Psoas muscle (tissue), 8 donors: ENCODE measurements around the gene ARHGAP15. TPM values are rescaled to one million over a fixed set of nuclear protein-coding genes. Genes with fewer than 3 reads are reported as not detected.

ENCODE experiments used
- ATAC-seq, 4 donors: fragments of 200-7000 bp; cut with Tn5 transposase; one replicate each; pipeline ENCODE4 v1.9.1; 2020; ENCODE audit warnings: moderate library complexity in 3 of 4, mild to moderate bottlenecking in 2 of 4
- DNase-seq, 2 donors: peaks; one replicate each; pipeline ENCODE4 v3.0.0-alpha.2; 2020
- H3K27ac ChIP-seq: fragments of 200-600 bp; one replicate; pipeline ENCODE4 v1.8.0; 2022
- H3K27me3 ChIP-seq, 3 donors: fragments of 200-600 bp in 1 of 3; one replicate each; pipeline versions ENCODE4 v1.6.1 to v1.8.0; 2013 to 2022; ENCODE audit warnings: low read length in 2 of 3, mild to moderate bottlenecking in 2 of 3, moderate library complexity in 1 of 3; ENCODE audit not compliant: insufficient read depth in 3 of 3
- H3K36me3 ChIP-seq, 2 donors: fragments of 200-600 bp in 1 of 2; one replicate each; pipeline versions ENCODE4 v1.6.1 to v1.8.0; 2013 to 2022; ENCODE audit warnings: low read depth in 1 of 2, mild to moderate bottlenecking in 1 of 2, moderate library complexity in 1 of 2; ENCODE audit not compliant: insufficient read depth in 1 of 2
- H3K4me1 ChIP-seq: fragments of 200-600 bp; one replicate; pipeline ENCODE4 v1.8.0; 2022
- H3K4me3 ChIP-seq: fragments of 200-600 bp; one replicate; pipeline ENCODE4 v1.8.0; 2022; ENCODE audit warnings: mild to moderate bottlenecking
- H3K9me3 ChIP-seq: fragments of 200-600 bp; one replicate; pipeline ENCODE4 v1.8.0; 2022
- WGBS, 3 donors: extraction: QIAGEN DNeasy Blood & Tissue Kit; methylation state at CpG; one replicate each; pipeline versions ENCODE4 v1.1.6 to v1.1.7; 2013; 5-methylcytosine and 5-hydroxymethylcytosine counted together
- intact Hi-C, 2 donors: fragments of 100-400 bp; cut with DNase I; formaldehyde crosslinking; loops; one replicate each; pipeline versions ENCODE4 v1.11.0 to v1.14.2; 2022
- polyA plus RNA-seq, 3 donors: library from polyadenylated mRNA; stranded (reverse); fragments of 200-250 nt; gene quantifications; one replicate each; pipeline ENCODE4 v1.2.3, GENCODE V29; 2013
- total RNA-seq, 4 donors: library from RNA; stranded (reverse); fragmentation: NEBNext Ultra II Directional in 2 of 4; extraction: Animal tissue kit (Norgen Biotek cat#: 25700) in 2 of 4; gene quantifications; one replicate each; pipeline versions ENCODE4 v1.2.1 to v1.2.4, GENCODE V29; 2021 to 2023
- TF ChIP-seq, protein P1 (sequence below): fragments of 200-600 bp; IDR thresholded peaks from one replicate; pipeline ENCODE4 v1.8.0; 2022; ENCODE audit warnings: antibody characterized with exemption
- donor health status: healthy with polysubstance abuse.
- donor health status: DM: no; HTN: no; CAD: no; lungs with moderate emphysema.
- donor health status: Bipolar disorder and iron deficiency.
- donor health status: healthy.
- donor health status: DM: yes; HTN: yes; CAD: no.
- donor health status: DM: no; HTN: no; CAD: no.
- donor health status: DM: no; HTN: no; CAD: no.
- donor health status: DM: yes; HTN: yes; CAD: no.

The ARHGAP15 gene
- total and polyA plus RNA-seq, 7 donors, result 0.49 to 3.1 (median 0.95) TPM

DNA sequence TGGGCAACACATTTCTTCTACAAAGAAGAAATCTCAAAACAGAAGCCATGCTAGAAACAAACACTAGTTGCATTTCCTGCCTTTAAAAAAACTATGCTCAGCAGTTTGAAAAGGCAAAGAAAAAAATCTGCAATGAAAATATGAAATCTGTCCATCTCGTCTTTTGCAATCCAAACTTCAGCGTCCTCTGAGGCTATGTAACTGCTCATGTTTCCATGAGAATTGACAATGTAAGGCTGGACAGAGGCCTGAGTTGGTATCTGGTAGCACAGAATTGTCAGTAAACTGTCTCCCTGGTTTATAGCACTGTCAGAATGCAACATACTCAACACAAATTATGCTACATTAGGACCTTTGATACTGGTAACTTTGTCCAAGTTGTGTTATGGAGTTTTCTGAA, 429.9 kb downstream of the ARHGAP15 start:
- no peak for ATAC-seq
- Histone ChIP-seq H3K36me3 (no peaks in the 10 kb centered on the region), H3K9me3 (no peaks in the 10 kb centered on the region), H3K4me3 (no peak overlapping the region), H3K27me3 (peaks cover 0 to 2% (median 0%) of the 10 kb centered on the region in 3 donors), H3K27ac (no peak overlapping the region), H3K4me1 (no peaks in the 10 kb centered on the region)
- DNase-seq, result no peak
- TF ChIP-seq, protein P1, sequence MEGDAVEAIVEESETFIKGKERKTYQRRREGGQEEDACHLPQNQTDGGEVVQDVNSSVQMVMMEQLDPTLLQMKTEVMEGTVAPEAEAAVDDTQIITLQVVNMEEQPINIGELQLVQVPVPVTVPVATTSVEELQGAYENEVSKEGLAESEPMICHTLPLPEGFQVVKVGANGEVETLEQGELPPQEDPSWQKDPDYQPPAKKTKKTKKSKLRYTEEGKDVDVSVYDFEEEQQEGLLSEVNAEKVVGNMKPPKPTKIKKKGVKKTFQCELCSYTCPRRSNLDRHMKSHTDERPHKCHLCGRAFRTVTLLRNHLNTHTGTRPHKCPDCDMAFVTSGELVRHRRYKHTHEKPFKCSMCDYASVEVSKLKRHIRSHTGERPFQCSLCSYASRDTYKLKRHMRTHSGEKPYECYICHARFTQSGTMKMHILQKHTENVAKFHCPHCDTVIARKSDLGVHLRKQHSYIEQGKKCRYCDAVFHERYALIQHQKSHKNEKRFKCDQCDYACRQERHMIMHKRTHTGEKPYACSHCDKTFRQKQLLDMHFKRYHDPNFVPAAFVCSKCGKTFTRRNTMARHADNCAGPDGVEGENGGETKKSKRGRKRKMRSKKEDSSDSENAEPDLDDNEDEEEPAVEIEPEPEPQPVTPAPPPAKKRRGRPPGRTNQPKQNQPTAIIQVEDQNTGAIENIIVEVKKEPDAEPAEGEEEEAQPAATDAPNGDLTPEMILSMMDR, result no peak
- intact Hi-C loops, result no loop called here
- 34 to 52% (median 36%) methylated on average over 2 of the region's 2 CpGs for WGBS, 3 donors

DNA sequence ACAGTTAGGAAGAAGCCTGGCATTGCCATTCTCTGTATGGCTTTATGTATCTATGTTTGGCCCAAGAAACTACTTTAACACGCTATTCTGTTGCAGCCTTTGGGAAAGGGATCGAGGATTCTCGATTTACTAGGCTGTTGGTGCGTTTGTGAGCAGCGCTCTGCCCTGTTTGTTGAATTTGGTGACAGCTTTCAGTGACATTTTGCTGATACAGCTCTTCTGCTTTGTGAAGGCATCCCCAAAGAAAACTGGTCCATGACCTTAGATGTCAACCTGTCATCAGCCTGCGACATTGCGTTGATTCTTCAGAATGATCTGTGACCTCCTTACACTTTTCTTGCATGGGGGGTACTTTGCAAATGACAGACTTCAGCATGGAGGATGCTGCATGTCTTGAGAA, 431.5 kb downstream of the ARHGAP15 start:
- Histone ChIP-seq H3K4me3 (no peak overlapping the region), H3K27me3 (peaks cover 0 to 2% (median 0%) of the 10 kb centered on the region in 3 donors), H3K9me3 (no peaks in the 10 kb centered on the region), H3K4me1 (no peaks in the 10 kb centered on the region), H3K27ac (no peak overlapping the region), H3K36me3 (no peaks in the 10 kb centered on the region)
- no peak for DNase-seq
- intact Hi-C loops, result no loop called here
- TF ChIP-seq, protein P1, result no peak
- WGBS, 3 donors, result 97 to 98% (median 97%) methylated on average over 7 of the region's 7 CpGs
- no peak for ATAC-seq

DNA sequence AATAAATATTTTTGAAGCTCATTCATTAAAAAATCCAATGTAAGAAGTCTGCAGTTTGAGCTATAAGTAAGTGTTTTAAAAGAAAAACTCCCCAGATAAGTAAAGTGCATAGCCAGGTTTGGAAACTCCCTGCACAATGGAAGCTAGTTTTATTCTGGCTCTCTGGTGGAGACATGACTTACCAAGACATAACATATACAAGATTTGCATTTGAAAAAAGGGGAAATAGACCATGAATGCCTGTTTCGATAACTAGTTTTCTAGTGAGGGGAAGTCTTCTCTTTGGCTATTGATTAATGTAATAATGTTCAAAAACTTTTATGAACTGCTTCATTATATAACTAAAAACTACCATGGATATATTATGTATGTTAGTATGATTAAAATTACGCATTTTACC, 435.2 kb downstream of the ARHGAP15 start:
- H3K27ac ChIP-seq, result no peak overlapping the region
- no peak for ATAC-seq
- TF ChIP-seq, protein P1, result no peak
- 95 to 99% (median 96%) methylated on average over 2 of the region's 2 CpGs for WGBS, 3 donors
- H3K36me3 ChIP-seq, result no peaks in the 10 kb centered on the region
- H3K9me3 ChIP-seq, result no peaks in the 10 kb centered on the region
- no peak overlapping the region for H3K4me3 ChIP-seq
- no peaks in the 10 kb centered on the region for H3K4me1 ChIP-seq
- intact Hi-C loops, result no loop called here
- peaks cover 0 to 2% (median 0%) of the 10 kb centered on the region in 3 donors for H3K27me3 ChIP-seq
- DNase-seq, result no peak

DNA sequence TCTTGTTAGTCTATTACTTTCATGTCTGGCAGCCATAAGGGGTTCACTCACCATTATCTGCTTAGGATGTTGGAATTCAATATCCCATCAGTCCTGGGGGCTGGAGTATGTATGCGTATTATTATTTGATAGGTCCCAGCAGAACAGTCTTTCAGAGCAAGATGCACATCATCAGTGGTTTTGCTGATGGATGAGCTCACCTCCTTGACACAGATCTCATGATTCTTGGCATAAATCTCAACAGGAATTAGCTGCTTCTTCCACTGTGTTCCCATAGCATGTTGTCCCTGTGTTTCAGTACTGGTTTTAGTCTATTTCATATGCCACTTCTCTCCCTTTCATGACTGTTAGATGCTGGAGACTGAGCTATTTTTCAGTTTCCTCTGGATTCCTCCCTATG, 442.5 kb downstream of the ARHGAP15 start:
- ATAC-seq (no peak), DNase-seq (no peak)
- H3K4me3 ChIP-seq, result no peak overlapping the region
- TF ChIP-seq, protein P1, result no peak
- intact Hi-C loops, result no loop called here
- no peaks in the 10 kb centered on the region for H3K4me1 ChIP-seq
- no peaks in the 10 kb centered on the region for H3K27me3 ChIP-seq
- no peaks in the 10 kb centered on the region for H3K36me3 ChIP-seq
- WGBS, 3 donors, result 89 to 95% (median 90%) methylated on average over 1 of the region's 1 CpG
- no peak overlapping the region for H3K27ac ChIP-seq
- H3K9me3 ChIP-seq, result no peaks in the 10 kb centered on the region

DNA sequence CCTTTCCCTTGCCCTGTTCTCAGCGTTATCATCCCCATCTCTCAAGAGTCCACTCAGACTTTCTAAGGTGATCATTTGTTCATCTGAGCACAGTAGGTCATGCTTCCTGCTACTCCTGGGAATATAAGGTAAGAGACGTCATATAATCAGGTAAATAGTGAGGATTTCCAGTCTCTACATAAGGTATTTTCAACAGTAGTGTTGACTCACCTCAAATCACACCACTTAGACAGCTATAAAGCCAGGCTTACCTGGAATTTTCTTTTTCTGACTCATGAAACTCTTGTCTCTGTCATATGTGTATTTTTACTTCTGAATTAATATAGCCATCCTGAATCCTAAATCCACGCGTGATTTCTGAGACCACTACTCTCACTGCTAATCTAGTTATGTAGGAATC, 443.2 kb downstream of the ARHGAP15 start:
- H3K9me3 ChIP-seq, result no peaks in the 10 kb centered on the region
- H3K4me3 ChIP-seq, result no peak overlapping the region
- 87 to 92% (median 91%) methylated on average over 4 of the region's 4 CpGs for WGBS, 3 donors
- no peaks in the 10 kb centered on the region for H3K36me3 ChIP-seq
- no peaks in the 10 kb centered on the region for H3K4me1 ChIP-seq
- TF ChIP-seq, protein P1, result no peak
- no peaks in the 10 kb centered on the region for H3K27me3 ChIP-seq
- H3K27ac ChIP-seq, result no peak overlapping the region
- intact Hi-C loops, result no loop called here
- DNase-seq, result no peak
- ATAC-seq, result no peak
